ENCODE data around the gene TNRC6A.

Gene TNRC6A

DNA sequence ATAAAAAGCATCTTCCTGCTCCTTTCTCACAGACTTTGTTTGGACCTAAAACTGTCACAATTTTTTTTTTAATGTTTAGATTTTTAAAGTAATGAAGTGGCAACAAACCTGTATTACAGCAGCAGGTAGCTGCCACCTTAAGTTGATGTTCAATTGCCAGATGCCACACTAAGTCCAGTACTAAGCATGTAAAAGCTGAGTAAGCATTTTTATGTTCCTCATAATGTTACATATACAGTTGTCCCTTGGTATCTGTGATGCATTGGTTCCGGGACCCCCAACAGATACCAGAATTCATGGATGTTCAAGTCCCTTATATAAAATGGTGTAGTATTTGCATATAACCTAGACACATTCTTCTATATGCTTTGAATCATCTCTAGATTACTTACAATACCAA lies 45.1 kb downstream of the TNRC6A start:
- no peak for DNase-seq (ENCODE audit: low read depth, low spot score)
- no peak overlapping the region for H3K4me3 ChIP-seq (ENCODE audit: low read depth, low read length)
- in situ Hi-C loops (cut with HindIII; ENCODE audit: low sequenced_read_pairs), result no loop called here
- no peak for TF ChIP-seq CTCF (IDR thresholded peaks at IDR 0.05; ENCODE audit: low read depth, low read length)

- no peak overlapping the region for H3K4me3 ChIP-seq (ENCODE audit: low read depth, low read length)
- no peak for TF ChIP-seq CTCF (IDR thresholded peaks at IDR 0.05; ENCODE audit: low read depth, low read length)
- in situ Hi-C loops (cut with HindIII; ENCODE audit: low sequenced_read_pairs), result no loop called here
- DNase-seq (ENCODE audit: low read depth, low spot score), result no peak
Measured at GRCh38 chr16:24775455-24775854, 46.0 kb downstream of the TNRC6A start.

- in situ Hi-C loops (cut with HindIII; ENCODE audit: low sequenced_read_pairs), result no loop called here
Measured at GRCh38 chr16:24776501-24777220, 47.2 kb downstream of the TNRC6A start.

GRCh38 chr16:24778671-24779070 lies 49.2 kb downstream of the TNRC6A start:
- in situ Hi-C loops (cut with HindIII; ENCODE audit: low sequenced_read_pairs), result no loop called here
- no peak overlapping the region for H3K4me3 ChIP-seq (ENCODE audit: low read depth, low read length)
- no peak for DNase-seq (ENCODE audit: low read depth, low spot score)
- TF ChIP-seq CTCF (IDR thresholded peaks at IDR 0.05; ENCODE audit: low read depth, low read length), result no peak

More at GRCh38 chr16:24776501-24777220, 47.2 kb downstream of the TNRC6A start:
- peak; percentile 54 for DNase-seq (ENCODE audit: low read depth, low spot score)
- H3K4me3 ChIP-seq (ENCODE audit: low read depth, low read length), result no peak overlapping the region
- no peak for TF ChIP-seq CTCF (IDR thresholded peaks at IDR 0.05; ENCODE audit: low read depth, low read length)

GRCh38 chr16:24781256-24781655 lies 51.8 kb downstream of the TNRC6A start:
- H3K4me3 ChIP-seq (ENCODE audit: low read depth, low read length), result no peak overlapping the region
- in situ Hi-C loops (cut with HindIII; ENCODE audit: low sequenced_read_pairs), result no loop called here
- no peak for DNase-seq (ENCODE audit: low read depth, low spot score)
- TF ChIP-seq CTCF (IDR thresholded peaks at IDR 0.05; ENCODE audit: low read depth, low read length), result no peak

DNA sequence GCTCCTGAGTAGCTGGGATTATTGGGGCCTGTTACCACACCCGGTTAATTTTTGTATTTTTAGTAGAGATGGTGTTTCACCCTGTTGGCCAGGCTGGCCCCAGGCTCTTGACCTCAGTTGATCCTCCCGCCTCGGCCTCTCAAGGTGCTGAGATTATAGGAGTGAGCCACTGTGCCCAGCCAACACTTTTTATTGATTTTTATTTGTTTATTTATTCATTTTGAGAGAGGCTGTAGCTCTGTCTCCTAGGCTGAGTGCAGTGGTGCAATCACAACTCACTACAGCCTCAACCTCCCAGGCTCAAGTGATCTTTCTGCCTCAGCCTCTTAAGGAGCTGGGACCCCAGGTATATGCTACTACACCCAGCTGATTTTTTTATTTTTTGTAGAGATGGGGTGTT lies 54.7 kb downstream of the TNRC6A start:
- H3K4me3 ChIP-seq (ENCODE audit: low read depth, low read length), result no peak overlapping the region
- no peak for TF ChIP-seq CTCF (IDR thresholded peaks at IDR 0.05; ENCODE audit: low read depth, low read length)
- no peak for DNase-seq (ENCODE audit: low read depth, low spot score)
- in situ Hi-C loops (cut with HindIII; ENCODE audit: low sequenced_read_pairs), result no loop called here

All from astrocyte of the spinal cord (primary cell).